Spleen (tissue), 11 donors: ENCODE measurements around the gene DAPK1. TPM values are rescaled to one million over a fixed set of nuclear protein-coding genes. Genes with fewer than 3 reads are reported as not detected.

Experiments
- DNase-seq: peaks from one replicate; pipeline ENCODE4 v3.0.0-alpha.2; 2020
- H3K27ac ChIP-seq, 8 donors: fragments of 200-600 bp; sonication (generic) in 7 of 8; 1 replicate in 4 of 8; 2 replicates in 4 of 8; pipeline versions ENCODE4 v1.5.0 to v1.8.0; 2016 to 2021; ENCODE audit warnings: inconsistent platforms in 4 of 8, mild to moderate bottlenecking in 4 of 8, moderate library complexity in 1 of 8
- H3K27me3 ChIP-seq, 7 donors: fragments of 200-600 bp; sonication (generic) in 6 of 7; replicated peaks in 1 of 7; 1 replicate in 4 of 7; 2 replicates in 3 of 7; pipeline versions ENCODE4 v1.5.0 to v1.8.0; 2016 to 2021; ENCODE audit warnings: inconsistent platforms in 3 of 7, mild to moderate bottlenecking in 1 of 7
- H3K36me3 ChIP-seq, 6 donors: fragments of 200-600 bp; sonication (generic) in 5 of 6; 1 replicate in 4 of 6; 2 replicates in 2 of 6; pipeline versions ENCODE4 v1.5.0 to v1.8.0; 2016 to 2021; ENCODE audit warnings: inconsistent platforms in 2 of 6
- H3K4me1 ChIP-seq, 6 donors: fragments of 200-600 bp; sonication (generic) in 5 of 6; 1 replicate in 3 of 6; 2 replicates in 3 of 6; pipeline versions ENCODE4 v1.5.0 to v1.8.0; 2016 to 2021; ENCODE audit warnings: inconsistent platforms in 3 of 6
- H3K4me3 ChIP-seq, 8 donors: fragments of 200-600 bp; sonication (generic) in 7 of 8; 1 replicate in 4 of 8; 2 replicates in 4 of 8; pipeline versions ENCODE4 v1.5.0 to v1.8.0; 2016 to 2021; ENCODE audit warnings: inconsistent platforms in 4 of 8, mild to moderate bottlenecking in 4 of 8, moderate library complexity in 2 of 8
- H3K9me3 ChIP-seq, 8 donors: fragments of 200-600 bp; sonication (generic) in 7 of 8; 1 replicate in 4 of 8; 2 replicates in 4 of 8; pipeline versions ENCODE4 v1.5.0 to v1.8.0; 2016 to 2021; ENCODE audit warnings: inconsistent platforms in 4 of 8
- CTCF ChIP-seq, 11 experiments: fragments of 200-600 bp in 7 of 11; fragments of 450-650 bp in 4 of 11; sonication (generic) in 4 of 11; IDR thresholded peaks in 8 of 11; conservative IDR thresholded peaks in 3 of 11; 1 replicate in 7 of 11; 2 replicates in 4 of 11; pipeline versions ENCODE4 v1.4.0 to v1.8.0; 2016 to 2021; ENCODE audit warnings: antibody characterized with exemption in 11 of 11, inconsistent platforms in 4 of 11, mild to moderate bottlenecking in 1 of 11
- POLR2A ChIP-seq, 3 donors: fragments of 450-650 bp; IDR thresholded peaks; one replicate each; pipeline ENCODE4 v1.5.1; 2017; ENCODE audit warnings: antibody characterized with exemption in 3 of 3, mild to moderate bottlenecking in 1 of 3
- POLR2AphosphoS5 ChIP-seq, 3 donors: sonication (generic); formaldehyde crosslinking; IDR thresholded peaks; one replicate each; pipeline ENCODE4 v1.5.1; 2017; ENCODE audit warnings: antibody characterized with exemption in 3 of 3
- WGBS, 5 donors: extraction: QIAGEN DNeasy Blood & Tissue Kit in 3 of 5; methylation state at CpG; one replicate each; pipeline versions ENCODE4 v1.1.5 to v1.1.7; 2013 to 2018; 5-methylcytosine and 5-hydroxymethylcytosine counted together
- intact Hi-C: fragments of 100-400 bp; cut with DNase I; formaldehyde crosslinking; loops from one replicate; pipeline ENCODE4 v1.15.0; 2023; ENCODE audit warnings: low total_unique reads
- polyA plus RNA-seq, 3 donors: library from polyadenylated mRNA; stranded (reverse); fragments of 200-250 nt; gene quantifications; one replicate each; pipeline ENCODE4 v1.2.1, GENCODE V29; 2013
- total RNA-seq, 7 donors: library from RNA; depleted of rRNA in 3 of 7; stranded (reverse); fragments of >200 nt in 3 of 7; fragmentation: NEBNext Ultra II Directional in 4 of 7; extraction: Animal tissue kit (Norgen Biotek cat#: 25700) in 4 of 7; gene quantifications; one replicate each; pipeline versions ENCODE4 v1.1.0 to v1.2.1, GENCODE V29; 2016 to 2021
- donor health status: healthy with polysubstance abuse.
- donor health status: DM: no; HTN: no; CAD: no; lungs with moderate emphysema.
- donor health status: DM: no; HTN: no; CAD: no.
- donor health status: Bipolar disorder and iron deficiency.
- donor health status: healthy.
- donor health status: DM: no; HTN: no; CAD: no.
- donor health status: DM: yes; HTN: yes; CAD: no.

DAPK1 gene
- total and polyA plus RNA-seq, 10 donors: 6.4 to 126 (median 102) TPM

GRCh38 chr9:87491523-87491922 is 6.1 kb upstream of the DAPK1 start:
- WGBS, 5 donors: 39 to 50% (median 43%) methylated on average over 3 of the region's 3 CpGs
- no peaks in the 10 kb centered on the region for H3K9me3 ChIP-seq
- H3K4me1 ChIP-seq: no peaks in the 10 kb centered on the region
- TF ChIP-seq CTCF (IDR thresholded peaks at IDR 0.05 in 8 of 11, conservative IDR thresholded peaks at IDR 0.05 in 3 of 11): no peak
- no peak for TF ChIP-seq POLR2A (IDR thresholded peaks at IDR 0.05)
- peaks cover 0 to 35% (median 0%) of the 10 kb centered on the region in 7 donors for H3K27me3 ChIP-seq
- no peak overlapping the region for H3K4me3 ChIP-seq
- no peak overlapping the region for H3K27ac ChIP-seq
- no peaks in the 10 kb centered on the region for H3K36me3 ChIP-seq
- DNase-seq: no peak
- intact Hi-C loops: no loop called here

DNA sequence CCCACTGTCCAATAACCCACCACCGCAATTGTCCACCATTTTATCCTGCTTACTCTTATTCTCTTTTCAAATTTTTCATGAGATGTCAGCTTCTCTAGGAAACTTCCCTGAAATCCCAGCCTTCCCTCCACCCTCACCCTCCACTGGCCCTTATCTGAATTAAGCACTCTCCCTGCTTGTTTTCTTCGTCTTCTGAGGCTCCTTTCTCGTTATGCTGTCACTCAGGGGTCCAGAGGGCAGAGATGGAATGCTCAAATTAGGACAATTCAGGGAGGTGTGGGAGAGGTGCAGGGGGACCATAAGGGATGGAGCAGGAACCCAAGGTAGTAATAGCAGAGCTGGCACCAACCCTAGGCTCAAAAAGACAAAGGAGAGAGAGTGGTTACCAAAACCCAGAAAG is 5.0 kb upstream of the DAPK1 start:
- H3K4me1 ChIP-seq: peaks cover 0 to 9% (median 6%) of the 10 kb centered on the region in 6 donors
- no peak for TF ChIP-seq POLR2A (IDR thresholded peaks at IDR 0.05)
- TF ChIP-seq POLR2AphosphoS5 (IDR thresholded peaks at IDR 0.05): no peak
- DNase-seq: no peak
- intact Hi-C loops: no loop called here
- 51 to 62% (median 56%) methylated on average over 3 of the region's 3 CpGs for WGBS, 5 donors
- H3K27me3 ChIP-seq: peaks cover 0 to 47% (median 6%) of the 10 kb centered on the region in 7 donors
- no peak overlapping the region for H3K4me3 ChIP-seq
- H3K27ac ChIP-seq: no peak overlapping the region
- no peaks in the 10 kb centered on the region for H3K36me3 ChIP-seq
- no peaks in the 10 kb centered on the region for H3K9me3 ChIP-seq

DNA sequence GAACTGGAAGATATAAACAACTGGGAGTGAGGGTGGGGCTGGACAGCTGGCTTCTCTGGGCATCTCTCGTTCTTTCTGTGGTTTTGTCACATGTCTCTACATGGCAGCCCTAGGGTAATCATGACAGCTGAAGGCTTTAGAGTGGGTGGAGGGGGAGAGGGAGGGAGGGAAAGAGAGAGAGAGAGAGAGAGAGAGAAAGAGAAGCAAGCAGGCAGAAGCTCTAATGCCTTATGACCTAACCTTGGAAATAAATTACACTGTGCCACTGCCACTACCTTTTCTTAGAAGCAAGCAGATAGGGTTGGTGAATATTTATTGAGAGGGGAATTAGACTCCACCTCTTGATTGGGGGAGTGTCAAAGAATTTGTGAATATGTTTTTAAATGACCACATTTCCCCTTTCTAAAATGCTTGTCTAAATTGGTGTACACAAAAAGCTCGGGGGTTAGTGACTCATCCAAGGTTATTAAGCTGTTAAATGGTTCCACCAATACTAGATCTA is 2.6 kb upstream of the DAPK1 start:
- intact Hi-C loops: no loop called here
- Histone ChIP-seq H3K36me3 (no peaks in the 10 kb centered on the region), H3K27me3 (peaks cover 0 to 67% (median 20%) of the 10 kb centered on the region in 7 donors), H3K27ac (no peak overlapping the region), H3K4me1 (peaks cover 0 to 33% (median 21%) of the 10 kb centered on the region in 6 donors), H3K9me3 (no peaks in the 10 kb centered on the region), H3K4me3 (no peak overlapping the region)
- DNase-seq: no peak
- TF ChIP-seq CTCF (IDR thresholded peaks at IDR 0.05 in 8 of 11, conservative IDR thresholded peaks at IDR 0.05 in 3 of 11) (no peak), POLR2A (IDR thresholded peaks at IDR 0.05) (no peak), POLR2AphosphoS5 (IDR thresholded peaks at IDR 0.05) (no peak)
- 6 to 20% (median 8%) methylated on average over 2 of the region's 2 CpGs for WGBS, 5 donors

DNA sequence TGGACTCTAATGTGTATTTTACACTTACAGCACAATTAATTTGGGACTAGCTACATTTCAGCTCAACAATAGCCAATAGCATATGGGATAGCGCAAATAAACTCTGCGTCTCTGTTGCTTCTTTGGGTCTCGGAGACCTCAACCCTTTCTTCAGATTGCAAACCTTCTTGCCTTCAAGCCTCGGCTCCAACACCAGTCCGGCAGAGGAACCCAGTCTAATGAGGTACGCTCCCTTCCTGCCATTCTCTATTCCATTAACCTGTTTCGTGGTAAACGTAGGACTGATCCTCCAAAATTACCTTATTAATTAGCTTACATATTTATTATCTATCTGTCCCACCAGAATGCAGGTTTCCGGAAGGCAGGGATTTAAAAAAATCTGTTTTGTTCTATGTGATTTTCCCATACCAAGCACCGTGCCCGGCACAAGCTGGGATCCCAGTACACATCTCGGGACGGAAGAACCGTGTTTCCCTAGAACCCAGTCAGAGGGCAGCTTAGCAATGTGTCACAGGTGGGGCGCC is 525 bp upstream of the DAPK1 start:
- intact Hi-C loops: no loop called here
- no peak for TF ChIP-seq CTCF (IDR thresholded peaks at IDR 0.05 in 8 of 11, conservative IDR thresholded peaks at IDR 0.05 in 3 of 11)
- TF ChIP-seq POLR2A (IDR thresholded peaks at IDR 0.05): no peak
- TF ChIP-seq POLR2AphosphoS5 (IDR thresholded peaks at IDR 0.05): no peak
- WGBS, 5 donors: 11 to 17% (median 14%) methylated on average over 15 of the region's 15 CpGs
- peaks cover 0 to 74% (median 20%) of the 10 kb centered on the region in 7 donors for H3K27me3 ChIP-seq
- peak overlapping the region; percentile 37 to 68 (median 48) for H3K4me3 ChIP-seq
- H3K4me1 ChIP-seq: peaks cover 0 to 52% (median 21%) of the 10 kb centered on the region in 6 donors
- H3K36me3 ChIP-seq: no peaks in the 10 kb centered on the region
- no peaks in the 10 kb centered on the region for H3K9me3 ChIP-seq
- no peak for DNase-seq
- H3K27ac ChIP-seq: peak overlapping the region in 5 of 8 donors; percentile 77 to 87 (median 79)
